Neural cell (in vitro differentiated cells): ENCODE measurements around the gene PKN1. TPM values are rescaled to one million over a fixed set of nuclear protein-coding genes. Genes with fewer than 3 reads are reported as not detected.
"Not testable (repeated sequence)": the region's sequence is repeated elsewhere in the genome, so short reads cannot be mapped to it uniquely, and the experiment has no call there.

ENCODE experiments used
- H2AFZ ChIP-seq: fragments of 200-600, 300-800 bp; sonication (generic), shearing (Covaris generic); 2 replicates; pipeline ENCODE4 v1.6.0; 2014; ENCODE audit warnings: low read depth, mild to moderate bottlenecking, antibody characterized with exemption, low read length, moderate library complexity
- H3F3A ChIP-seq: fragments of 200-600 bp; shearing (Covaris generic); 2 replicates; pipeline ENCODE4 v1.6.1; 2016; ENCODE audit warnings: mild to moderate bottlenecking, moderate library complexity, mixed read lengths, antibody characterized with exemption, low read length; ENCODE audit not compliant: insufficient read depth, poor library complexity, severe bottlenecking
- H3K27ac ChIP-seq: fragments of 200-600, 300-800 bp; sonication (generic), shearing (Covaris generic); 2 replicates; pipeline ENCODE4 v1.5.1; 2014; ENCODE audit warnings: mild to moderate bottlenecking, low read length, moderate library complexity
- H3K27me3 ChIP-seq: fragments of 300-800, 200-600 bp; sonication (generic), shearing (Covaris generic); 2 replicates; pipeline ENCODE4 v1.6.0; 2014; ENCODE audit warnings: mild to moderate bottlenecking, low read depth, low read length, moderate library complexity; ENCODE audit not compliant: insufficient read depth
- H3K36me3 ChIP-seq: fragments of 300-800, 200-600 bp; sonication (generic), shearing (Covaris generic); 2 replicates; pipeline ENCODE4 v1.5.1; 2014; ENCODE audit warnings: mild to moderate bottlenecking, antibody characterized with exemption, low read length, moderate library complexity; ENCODE audit not compliant: insufficient read depth
- H3K4me2 ChIP-seq: fragments of 300-800, 200-600 bp; sonication (generic), shearing (Covaris generic); 2 replicates; pipeline ENCODE4 v1.6.0; 2014; ENCODE audit warnings: mild to moderate bottlenecking, low read length
- H3K4me3 ChIP-seq: fragments of 300-800, 200-600 bp; sonication (generic), shearing (Covaris generic); 2 replicates; pipeline ENCODE4 v1.5.1; 2014; ENCODE audit warnings: mild to moderate bottlenecking, low read length, moderate library complexity
- H3K79me2 ChIP-seq: fragments of 200-600 bp; shearing (Covaris generic); replicated peaks from 2 replicates; pipeline ENCODE4 v1.6.0; 2014; ENCODE audit warnings: mild to moderate bottlenecking, low read length, moderate library complexity; ENCODE audit not compliant: insufficient read depth
- H3K9ac ChIP-seq: fragments of 300-800, 200-600 bp; sonication (generic), shearing (Covaris generic); 2 replicates; pipeline ENCODE4 v1.6.1; 2016; ENCODE audit warnings: mild to moderate bottlenecking, low read length, mixed read lengths
- H3K9me2 ChIP-seq: fragments of 200-600 bp; shearing (Covaris generic); 2 replicates; pipeline ENCODE4 v1.6.1; 2016; ENCODE audit warnings: mild to moderate bottlenecking, low read length, mixed read lengths; ENCODE audit not compliant: insufficient read depth
- H3K9me3 ChIP-seq: fragments of 200-600, 300-800 bp; sonication (generic), shearing (Covaris generic); 2 replicates; pipeline ENCODE4 v1.6.1; 2016; ENCODE audit warnings: mild to moderate bottlenecking, mixed run types, low read length, moderate library complexity, mixed read lengths
- H4K20me1 ChIP-seq: fragments of 200-600 bp; shearing (Covaris generic); 2 replicates; pipeline ENCODE4 v1.6.1; 2016; ENCODE audit warnings: mild to moderate bottlenecking, mixed run types; ENCODE audit not compliant: insufficient read depth
- EP300 ChIP-seq: fragments of 450-650 bp; conservative IDR thresholded peaks from 2 replicates; pipeline ENCODE4 v1.6.1; 2014; ENCODE audit warnings: antibody characterized with exemption, mild to moderate bottlenecking, moderate library complexity; ENCODE audit not compliant: poor library complexity, severe bottlenecking
- EZH2 ChIP-seq: fragments of 200-600, 300-800 bp; shearing (Covaris generic), sonication (generic); IDR thresholded peaks from 2 replicates; pipeline ENCODE4 v1.6.1; 2014; ENCODE audit warnings: antibody characterized with exemption, low read length, borderline replicate concordance, mild to moderate bottlenecking; ENCODE audit not compliant: insufficient read depth, poor library complexity, severe bottlenecking
- MXI1 ChIP-seq: fragments of 450-650 bp; conservative IDR thresholded peaks from 2 replicates; pipeline ENCODE4 v1.6.1; 2014; ENCODE audit warnings: antibody characterized with exemption, mild to moderate bottlenecking; ENCODE audit not compliant: poor library complexity, severe bottlenecking
- POLR2AphosphoS5 ChIP-seq: IDR thresholded peaks from 2 replicates; pipeline ENCODE4 v1.6.1; 2012
- RAD21 ChIP-seq: fragments of 450-650 bp; conservative IDR thresholded peaks from 2 replicates; pipeline ENCODE4 v1.6.1; 2014; ENCODE audit warnings: antibody characterized with exemption, mild to moderate bottlenecking, moderate library complexity
- SMC3 ChIP-seq: fragments of 450-650 bp; conservative IDR thresholded peaks from 2 replicates; pipeline ENCODE4 v1.6.1; 2014; ENCODE audit warnings: antibody characterized with exemption, mild to moderate bottlenecking, moderate library complexity; ENCODE audit not compliant: poor library complexity
- TAF1 ChIP-seq: IDR thresholded peaks from 2 replicates; pipeline ENCODE4 v1.6.1; 2012; ENCODE audit warnings: low read depth
- polyA plus RNA-seq: library from polyadenylated mRNA; depleted of rRNA; stranded (reverse); fragments of >200 nt; gene quantifications from 2 replicates; pipeline ENCODE4 v1.2.3, GENCODE V29; 2014
- TF ChIP-seq, protein P1 (sequence below): fragments of 450-650 bp; IDR thresholded peaks from 2 replicates; pipeline ENCODE4 v1.5.1; 2014; ENCODE audit warnings: antibody characterized with exemption, mild to moderate bottlenecking, moderate library complexity; ENCODE audit not compliant: poor library complexity, severe bottlenecking
- TF ChIP-seq, protein P2 (sequence below): IDR thresholded peaks from 2 replicates; pipeline ENCODE4 v1.6.1; 2012; ENCODE audit warnings: borderline replicate concordance

Gene PKN1
- polyA plus RNA-seq, 1 donor from 2014 or later = 64.4 TPM

- Histone ChIP-seq H2AFZ (no peak overlapping the region), H3K4me3 (no peak overlapping the region), H3K27ac (no peak overlapping the region), H3K79me2 (no peaks in the 10 kb centered on the region), H3F3A (no peaks in the 10 kb centered on the region), H4K20me1 (no peaks in the 10 kb centered on the region), H3K9ac (no peak overlapping the region), H3K36me3 (no peaks in the 10 kb centered on the region), H3K4me2 (no peak overlapping the region), H3K9me3 (no peaks in the 10 kb centered on the region), H3K9me2 (no peaks in the 10 kb centered on the region), H3K27me3 (no peaks in the 10 kb centered on the region)
- no peak for TF ChIP-seq EP300
- TF ChIP-seq, protein P1, sequence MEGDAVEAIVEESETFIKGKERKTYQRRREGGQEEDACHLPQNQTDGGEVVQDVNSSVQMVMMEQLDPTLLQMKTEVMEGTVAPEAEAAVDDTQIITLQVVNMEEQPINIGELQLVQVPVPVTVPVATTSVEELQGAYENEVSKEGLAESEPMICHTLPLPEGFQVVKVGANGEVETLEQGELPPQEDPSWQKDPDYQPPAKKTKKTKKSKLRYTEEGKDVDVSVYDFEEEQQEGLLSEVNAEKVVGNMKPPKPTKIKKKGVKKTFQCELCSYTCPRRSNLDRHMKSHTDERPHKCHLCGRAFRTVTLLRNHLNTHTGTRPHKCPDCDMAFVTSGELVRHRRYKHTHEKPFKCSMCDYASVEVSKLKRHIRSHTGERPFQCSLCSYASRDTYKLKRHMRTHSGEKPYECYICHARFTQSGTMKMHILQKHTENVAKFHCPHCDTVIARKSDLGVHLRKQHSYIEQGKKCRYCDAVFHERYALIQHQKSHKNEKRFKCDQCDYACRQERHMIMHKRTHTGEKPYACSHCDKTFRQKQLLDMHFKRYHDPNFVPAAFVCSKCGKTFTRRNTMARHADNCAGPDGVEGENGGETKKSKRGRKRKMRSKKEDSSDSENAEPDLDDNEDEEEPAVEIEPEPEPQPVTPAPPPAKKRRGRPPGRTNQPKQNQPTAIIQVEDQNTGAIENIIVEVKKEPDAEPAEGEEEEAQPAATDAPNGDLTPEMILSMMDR = no peak
- no peak for TF ChIP-seq TAF1
- TF ChIP-seq SMC3 = no peak
- TF ChIP-seq POLR2AphosphoS5 = no peak
- TF ChIP-seq MXI1 = no peak
- no peak for TF ChIP-seq EZH2
- TF ChIP-seq, protein P2, sequence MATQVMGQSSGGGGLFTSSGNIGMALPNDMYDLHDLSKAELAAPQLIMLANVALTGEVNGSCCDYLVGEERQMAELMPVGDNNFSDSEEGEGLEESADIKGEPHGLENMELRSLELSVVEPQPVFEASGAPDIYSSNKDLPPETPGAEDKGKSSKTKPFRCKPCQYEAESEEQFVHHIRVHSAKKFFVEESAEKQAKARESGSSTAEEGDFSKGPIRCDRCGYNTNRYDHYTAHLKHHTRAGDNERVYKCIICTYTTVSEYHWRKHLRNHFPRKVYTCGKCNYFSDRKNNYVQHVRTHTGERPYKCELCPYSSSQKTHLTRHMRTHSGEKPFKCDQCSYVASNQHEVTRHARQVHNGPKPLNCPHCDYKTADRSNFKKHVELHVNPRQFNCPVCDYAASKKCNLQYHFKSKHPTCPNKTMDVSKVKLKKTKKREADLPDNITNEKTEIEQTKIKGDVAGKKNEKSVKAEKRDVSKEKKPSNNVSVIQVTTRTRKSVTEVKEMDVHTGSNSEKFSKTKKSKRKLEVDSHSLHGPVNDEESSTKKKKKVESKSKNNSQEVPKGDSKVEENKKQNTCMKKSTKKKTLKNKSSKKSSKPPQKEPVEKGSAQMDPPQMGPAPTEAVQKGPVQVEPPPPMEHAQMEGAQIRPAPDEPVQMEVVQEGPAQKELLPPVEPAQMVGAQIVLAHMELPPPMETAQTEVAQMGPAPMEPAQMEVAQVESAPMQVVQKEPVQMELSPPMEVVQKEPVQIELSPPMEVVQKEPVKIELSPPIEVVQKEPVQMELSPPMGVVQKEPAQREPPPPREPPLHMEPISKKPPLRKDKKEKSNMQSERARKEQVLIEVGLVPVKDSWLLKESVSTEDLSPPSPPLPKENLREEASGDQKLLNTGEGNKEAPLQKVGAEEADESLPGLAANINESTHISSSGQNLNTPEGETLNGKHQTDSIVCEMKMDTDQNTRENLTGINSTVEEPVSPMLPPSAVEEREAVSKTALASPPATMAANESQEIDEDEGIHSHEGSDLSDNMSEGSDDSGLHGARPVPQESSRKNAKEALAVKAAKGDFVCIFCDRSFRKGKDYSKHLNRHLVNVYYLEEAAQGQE = no peak
- TF ChIP-seq RAD21 = no peak
Measured at GRCh38 chr19:14450168-14450874, 17.2 kb downstream of the PKN1 start.

DNA sequence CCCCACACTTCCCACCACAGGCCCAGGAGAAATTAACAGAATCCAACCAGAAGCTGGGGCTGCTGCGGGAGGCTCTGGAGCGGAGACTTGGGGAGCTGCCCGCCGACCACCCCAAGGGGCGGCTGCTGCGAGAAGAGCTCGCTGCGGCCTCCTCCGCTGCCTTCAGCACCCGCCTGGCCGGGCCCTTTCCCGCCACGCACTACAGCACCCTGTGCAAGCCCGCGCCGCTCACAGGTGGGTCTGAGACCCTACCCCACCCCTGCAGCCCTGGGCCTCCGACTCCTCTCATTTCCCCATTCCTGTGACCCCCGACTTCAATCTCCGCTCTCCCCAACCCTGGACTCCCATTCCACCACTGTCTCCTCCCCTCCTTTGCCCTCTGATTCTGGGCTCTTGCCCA lies 17.8 kb downstream of the PKN1 start:
- H3K9me2 ChIP-seq = no peaks in the 10 kb centered on the region
- no peaks in the 10 kb centered on the region for H3F3A ChIP-seq
- H2AFZ ChIP-seq = no peak overlapping the region
- no peak overlapping the region for H3K4me3 ChIP-seq
- no peak for TF ChIP-seq POLR2AphosphoS5
- TF ChIP-seq EZH2 = no peak
- no peak for TF ChIP-seq EP300
- TF ChIP-seq, protein P2 = no peak
- no peak for TF ChIP-seq RAD21
- TF ChIP-seq, protein P1 = no peak
- TF ChIP-seq MXI1 = no peak
- TF ChIP-seq TAF1 = no peak
- no peak for TF ChIP-seq SMC3
- no peak overlapping the region for H3K27ac ChIP-seq
- no peaks in the 10 kb centered on the region for H3K79me2 ChIP-seq
- no peaks in the 10 kb centered on the region for H3K36me3 ChIP-seq
- no peaks in the 10 kb centered on the region for H4K20me1 ChIP-seq
- H3K9ac ChIP-seq = no peak overlapping the region
- no peaks in the 10 kb centered on the region for H3K27me3 ChIP-seq
- no peak overlapping the region for H3K4me2 ChIP-seq
- H3K9me3 ChIP-seq = no peaks in the 10 kb centered on the region

DNA sequence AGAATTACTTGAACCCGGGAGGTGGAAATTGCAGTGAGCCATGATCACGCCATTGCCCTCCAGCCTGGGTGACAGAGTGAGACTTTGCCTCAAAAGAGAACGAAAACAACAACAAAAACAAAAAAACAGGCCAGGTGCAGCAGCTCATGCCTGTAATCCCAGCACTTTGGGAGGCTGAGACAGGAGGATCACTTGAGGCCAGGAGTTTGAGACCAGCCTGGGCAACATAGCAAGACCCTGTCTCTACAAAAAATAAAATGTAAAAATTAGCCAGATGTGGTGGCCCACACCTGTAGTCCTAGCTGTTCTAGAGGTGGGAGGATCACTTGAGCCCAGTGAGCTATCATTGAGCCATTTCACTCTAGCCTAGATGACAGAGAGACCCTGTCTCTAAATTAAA lies 19.2 kb downstream of the PKN1 start:
- H3K9me2 ChIP-seq, H3K9me3 ChIP-seq, H3K27me3 ChIP-seq, H3K79me2 ChIP-seq, H3K4me2 ChIP-seq, H3K9ac ChIP-seq, H2AFZ ChIP-seq, H3K4me3 ChIP-seq, H3F3A ChIP-seq, H4K20me1 ChIP-seq, H3K36me3 ChIP-seq, H3K27ac ChIP-seq: not testable (repeated sequence)
